IMR-90 (cell line): ENCODE data around the gene LUC7L3. TPM values are rescaled to one million over a fixed set of nuclear protein-coding genes. Genes with fewer than 3 reads are reported as not detected.

ENCODE experiments used
- ATAC-seq: fragments of 200-7000 bp; cut with Tn5 transposase; 2 replicates; pipeline ENCODE4 v1.9.1; 2020; ENCODE audit warnings: low read depth, mild to moderate bottlenecking, moderate library complexity
- BruUV-seq: library from RNA; stranded (reverse); fragments of 400-500 nt; replicated peaks from 2 replicates; lab custom pipeline; 2021; lab: Mats Ljungman, UMichigan
- CTCF ChIA-PET: fragments of 300-600 bp; formaldehyde crosslinking; extraction: SDS; loops from one replicate; lab custom pipeline; 2021; ENCODE audit warnings: antibody characterized with exemption; lab: Yijun Ruan, JAX
- POLR2A ChIA-PET: fragments of 300-600 bp; sonication (Branson Sonifier 250); formaldehyde crosslinking; loops from one replicate; lab custom pipeline; 2022; ENCODE audit warnings: antibody characterized with exemption; ENCODE audit not compliant: unreplicated experiment; lab: Charles Lee
- DNase-seq: peaks from one replicate; pipeline ENCODE4 v3.0.0; 2013
- H2AFZ ChIP-seq: replicated peaks from 2 replicates; pipeline ENCODE3; 2013; ENCODE audit warnings: low read length, mild to moderate bottlenecking; ENCODE audit not compliant: poor library complexity
- H2AK5ac ChIP-seq: 2 replicates; pipeline ENCODE4 v1.6.1; 2013; ENCODE audit warnings: low read depth, low read length, inconsistent platforms
- H2AK9ac ChIP-seq: replicated peaks from 2 replicates; pipeline ENCODE3; 2013; ENCODE audit warnings: mild to moderate bottlenecking, low read depth, low read length, moderate library complexity; ENCODE audit not compliant: poor library complexity
- H2BK120ac ChIP-seq: 2 replicates; pipeline ENCODE4 v1.6.1; 2013; ENCODE audit warnings: low read depth, low read length, inconsistent platforms
- H2BK15ac ChIP-seq: 3 replicates; pipeline ENCODE4 v1.6.1; 2013; ENCODE audit warnings: low read depth, low read length, inconsistent platforms
- H2BK20ac ChIP-seq: 2 replicates; pipeline ENCODE4 v1.6.1; 2013; ENCODE audit warnings: low read depth, mild to moderate bottlenecking, inconsistent platforms, low read length, moderate library complexity
- H2BK5ac ChIP-seq: 2 replicates; pipeline ENCODE4 v1.6.1; 2013; ENCODE audit warnings: mild to moderate bottlenecking, low read depth, low read length, inconsistent platforms; ENCODE audit not compliant: poor library complexity, severe bottlenecking
- H3K14ac ChIP-seq: replicated peaks from 2 replicates; pipeline ENCODE4 v1.6.1; 2013; ENCODE audit warnings: low read depth, low read length, inconsistent platforms
- H3K18ac ChIP-seq: 2 replicates; pipeline ENCODE4 v1.6.1; 2013; ENCODE audit warnings: low read depth, low read length, control low read depth
- H3K23ac ChIP-seq: 2 replicates; pipeline ENCODE4 v1.6.1; 2013; ENCODE audit warnings: low read depth, low read length, inconsistent platforms
- H3K27ac ChIP-seq: 2 replicates; pipeline ENCODE4 v1.5.1; 2013; ENCODE audit warnings: mild to moderate bottlenecking, control low read depth, low read length; ENCODE audit not compliant: insufficient read depth
- H3K27me3 ChIP-seq: 2 replicates; pipeline ENCODE4 v1.6.1; 2013; ENCODE audit warnings: low read length; ENCODE audit not compliant: control insufficient read depth, insufficient read depth
- H3K36me3 ChIP-seq: 2 replicates; pipeline ENCODE4 v1.6.1; 2013; ENCODE audit warnings: low read length, mixed read lengths; ENCODE audit not compliant: control insufficient read depth, insufficient read depth
- H3K4ac ChIP-seq: 2 replicates; pipeline ENCODE4 v1.6.1; 2013; ENCODE audit warnings: low read depth, low read length, inconsistent platforms
- H3K4me1 ChIP-seq: 2 replicates; pipeline ENCODE4 v1.6.1; 2013; ENCODE audit warnings: low read length, mixed read lengths; ENCODE audit not compliant: control insufficient read depth, insufficient read depth
- H3K4me2 ChIP-seq: 2 replicates; pipeline ENCODE4 v1.6.1; 2013; ENCODE audit warnings: low read depth, mild to moderate bottlenecking, control low read depth, low read length, moderate library complexity
- H3K4me3 ChIP-seq: 2 replicates; pipeline ENCODE4 v1.5.1; 2013; ENCODE audit warnings: low read depth, mild to moderate bottlenecking, control low read depth, low read length, moderate library complexity; ENCODE audit not compliant: insufficient read depth
- H3K56ac ChIP-seq: 2 replicates; pipeline ENCODE4 v1.6.1; 2013; ENCODE audit warnings: low read length, inconsistent platforms; ENCODE audit not compliant: insufficient read depth; ENCODE audit errors: extremely low read depth
- H3K79me1 ChIP-seq, 2 experiments: 2 replicates each; pipeline ENCODE4 v1.6.1; 2013; ENCODE audit warnings: low read length in 2 of 2, inconsistent platforms in 1 of 2, low read depth in 1 of 2
- H3K9ac ChIP-seq: 2 replicates; pipeline ENCODE4 v1.6.1; 2013; ENCODE audit warnings: low read depth, low read length, control low read depth
- H3K9me1 ChIP-seq: 2 replicates; pipeline ENCODE4 v1.6.1; 2013; ENCODE audit warnings: low read length, inconsistent platforms; ENCODE audit not compliant: insufficient read depth
- H3K9me3 ChIP-seq: 2 replicates; pipeline ENCODE4 v1.6.1; 2013; ENCODE audit warnings: low read length; ENCODE audit not compliant: control insufficient read depth, insufficient read depth
- H4K20me1 ChIP-seq: 2 replicates; pipeline ENCODE4 v1.6.1; 2013; ENCODE audit warnings: low read length, inconsistent platforms; ENCODE audit not compliant: insufficient read depth
- H4K5ac ChIP-seq: 2 replicates; pipeline ENCODE4 v1.6.1; 2013; ENCODE audit warnings: mild to moderate bottlenecking, low read depth, low read length, control low read depth
- H4K8ac ChIP-seq, 2 experiments: 2 replicates each; pipeline ENCODE4 v1.6.1; 2013; ENCODE audit warnings: low read depth in 2 of 2, low read length in 2 of 2, control low read depth in 1 of 2, inconsistent platforms in 1 of 2
- H4K91ac ChIP-seq: 2 replicates; pipeline ENCODE4 v1.6.1; 2013; ENCODE audit warnings: low read depth, low read length, inconsistent platforms; ENCODE audit not compliant: insufficient read depth
- BHLHE40 ChIP-seq: fragments of 150-350 bp; IDR thresholded peaks from 2 replicates; pipeline ENCODE4 v1.6.1; 2016; ENCODE audit warnings: mild to moderate bottlenecking, low read depth, low read length
- CTCF ChIP-seq: conservative IDR thresholded peaks from 2 replicates; pipeline ENCODE4 v1.5.1; 2012; ENCODE audit warnings: mild to moderate bottlenecking, low read depth, low read length, improper control_type of control experiment
- MAZ ChIP-seq: IDR thresholded peaks from 2 replicates; pipeline ENCODE4 v1.6.1; 2012; ENCODE audit warnings: low read depth, mild to moderate bottlenecking, low read length, improper control_type of control experiment, moderate library complexity, borderline replicate concordance
- MXI1 ChIP-seq: IDR thresholded peaks from 2 replicates; pipeline ENCODE4 v1.6.1; 2012; ENCODE audit warnings: low read depth, mild to moderate bottlenecking, low read length, moderate library complexity, borderline replicate concordance
- RAD21 ChIP-seq: IDR thresholded peaks from 2 replicates; pipeline ENCODE4 v1.6.1; 2012; ENCODE audit warnings: low read length, improper control_type of control experiment
- SMC3 ChIP-seq: fragments of 150-350 bp; IDR thresholded peaks from 2 replicates; pipeline ENCODE4 v1.6.1; 2016; ENCODE audit warnings: low read depth, mild to moderate bottlenecking, antibody characterized with exemption, low read length, moderate library complexity
- WGBS, 2 experiments: methylation state at CpG; one replicate each; pipeline versions ENCODE4 v1.1.5 to v1.1.7; 2013; ENCODE audit warnings: missing lambda C conversion rate in 2 of 2; ENCODE audit not compliant: insufficient read length in 1 of 2; ENCODE audit errors: extremely low coverage in 2 of 2; 5-methylcytosine and 5-hydroxymethylcytosine counted together
- dilution Hi-C: fragments of 300-500 bp; cut with HindIII; formaldehyde crosslinking; loops from one replicate; pipeline ENCODE4 v1.14.3; 2018; ENCODE audit warnings: low sequenced_read_pairs; ENCODE audit not compliant: unreplicated experiment
- in situ Hi-C: fragments of 300-500 bp; cut with MboI; formaldehyde crosslinking; loops from 3 replicates; pipeline ENCODE4 v1.14.3; 2019; ENCODE audit warnings: low sequenced_read_pairs, inconsistent platforms, mixed read lengths
- intact Hi-C: fragments of 100-400 bp; cut with micrococcal nuclease; formaldehyde crosslinking; loops from 2 replicates; pipeline ENCODE4 v1.10.0; 2022
- polyA plus RNA-seq, 3 experiments: library from polyadenylated mRNA; depleted of rRNA; stranded (reverse); fragments of >200 nt; gene quantifications; 2 replicates each; pipeline ENCODE4 v1.2.3, GENCODE V29; 2012; ENCODE audit warnings: low replicate concordance in 1 of 3
- total RNA-seq: library from RNA; depleted of rRNA; stranded (reverse); fragments of >200 nt; gene quantifications from 2 replicates; pipeline ENCODE4 v1.2.3, GENCODE V29; 2012

LUC7L3 gene
- total and polyA plus RNA-seq, 2 of the 4 experiments (the other 2 are of a cell fraction), result 17.7 to 44.7 TPM

GRCh38 chr17:50681263-50682200, 37.9 kb upstream of the LUC7L3 start:
- in situ Hi-C loops (no loop called here), intact Hi-C loops (no loop called here)

More at GRCh38 chr17:50681263-50682200, 37.9 kb upstream of the LUC7L3 start:
- H3K27ac ChIP-seq, result peak overlapping the region; percentile 44; the same call in 1 of the 2 replicates
- H3K4me1 ChIP-seq, result peaks cover 10% of the 10 kb centered on the region
- no peaks in the 10 kb centered on the region for H3K9me3 ChIP-seq
- H4K8ac ChIP-seq, result peak overlapping the region; percentile 43 to 97; a peak in 3 of 4 replicates
- peaks cover 14% of the 10 kb centered on the region for H3K9me1 ChIP-seq
- DNase-seq (peak; percentile 82), ATAC-seq (peak; percentile 96)
- peak overlapping the region; percentile 84 for H2BK20ac ChIP-seq
- peak overlapping the region; percentile 56 for H3K9ac ChIP-seq
- no peak overlapping the region; the same call in 1 of the 2 replicates for H3K23ac ChIP-seq
- peak overlapping the region; percentile 43 for H2BK5ac ChIP-seq
- CTCF ChIA-PET, result interaction anchor here (0.7 to 0.8 kb wide), 3 partner anchors 11 to 42 kb away, joined by 3 read pairs; no protein-coding TSS in a partner anchor
- no peaks in the 10 kb centered on the region for H3K27me3 ChIP-seq
- H2AK5ac ChIP-seq, result peak overlapping the region; percentile 90
- peak overlapping the region; percentile 32; the same call in 1 of the 2 replicates for H3K4me2 ChIP-seq
- peak overlapping the region; percentile 44; the same call in 1 of the 2 replicates for H3K18ac ChIP-seq
- peak overlapping the region; percentile 83 for H4K91ac ChIP-seq
- peak overlapping the region; percentile 93 for H3K14ac ChIP-seq
- BruUV-seq, result no TSS peak
- H4K20me1 ChIP-seq, result no peaks in the 10 kb centered on the region
- H3K79me1 ChIP-seq, result no peaks in the 10 kb centered on the region
- no peak overlapping the region for H3K4me3 ChIP-seq
- peak overlapping the region; percentile 80 for H4K5ac ChIP-seq
- H2AFZ ChIP-seq, result peak overlapping the region; percentile 94
- H3K36me3 ChIP-seq, result peaks cover 2% of the 10 kb centered on the region; the same call in 1 of the 2 replicates
- WGBS, 2 experiments, result 56% methylated on average over 19 of the region's 27 CpGs; no CpG with 5 or more reads in 1 of the 2 experiments
- H2AK9ac ChIP-seq, result peak overlapping the region; percentile 83
- dilution Hi-C loops, result no loop called here
- peak overlapping the region; percentile 91 for H3K4ac ChIP-seq
- TF ChIP-seq BHLHE40 (no peak), CTCF (peak; percentile 93), SMC3 (peak; percentile 95), MXI1 (0 out of 2 replicates have a peak, but pooled peaks have one; percentile 45), RAD21 (peak; percentile 89), MAZ (peak; percentile 73; the same call in 1 of the 2 replicates)
- peak overlapping the region; percentile 94; the same call in 1 of the 3 replicates for H2BK15ac ChIP-seq
- 0 out of 2 replicates have a peak overlapping the region, but pooled peaks have one; percentile 43 for H3K56ac ChIP-seq
- POLR2A ChIA-PET, result no interaction called here
- peak overlapping the region; percentile 90 for H2BK120ac ChIP-seq
